Measurements from ENCODE around the gene ABHD16A.

Gene ABHD16A

GRCh38 chr6:31652925-31653724 lies 50.0 kb downstream of the ABHD16A start:
- no peak for DNase-seq (ENCODE audit: low read depth)
- peak overlapping the region; percentile 81 for H3K4me3 ChIP-seq (ENCODE audit: low read depth, low read length)
- TF ChIP-seq CTCF (IDR thresholded peaks at IDR 0.05; ENCODE audit: low read depth, low read length, missing control alignments) = no peak
- in situ Hi-C loops (cut with HindIII; ENCODE audit: low sequenced_read_pairs) = no loop called here

- in situ Hi-C loops (cut with HindIII; ENCODE audit: low sequenced_read_pairs) = no loop called here
- no peak for TF ChIP-seq CTCF (IDR thresholded peaks at IDR 0.05; ENCODE audit: low read depth, low read length, missing control alignments)
- H3K4me3 ChIP-seq (ENCODE audit: low read depth, low read length) = peak overlapping the region; percentile 81
- DNase-seq (ENCODE audit: low read depth) = no peak
Measured at GRCh38 chr6:31651602-31652191, 51.4 kb downstream of the ABHD16A start.

- no peak for TF ChIP-seq CTCF (IDR thresholded peaks at IDR 0.05; ENCODE audit: low read depth, low read length, missing control alignments)
- DNase-seq (ENCODE audit: low read depth) = no peak
- in situ Hi-C loops (cut with HindIII; ENCODE audit: low sequenced_read_pairs) = no loop called here
- no peak overlapping the region for H3K4me3 ChIP-seq (ENCODE audit: low read depth, low read length)
Measured at GRCh38 chr6:31645325-31645724, 57.8 kb downstream of the ABHD16A start.

- no peak for TF ChIP-seq CTCF (IDR thresholded peaks at IDR 0.05; ENCODE audit: low read depth, low read length, missing control alignments)
- in situ Hi-C loops (cut with HindIII; ENCODE audit: low sequenced_read_pairs) = no loop called here
- DNase-seq (ENCODE audit: low read depth) = no peak
- no peak overlapping the region for H3K4me3 ChIP-seq (ENCODE audit: low read depth, low read length)
Measured at GRCh38 chr6:31643818-31644454, 59.2 kb downstream of the ABHD16A start.

GRCh38 chr6:31642798-31643570 lies 60.1 kb downstream of the ABHD16A start:
- in situ Hi-C loops (cut with HindIII; ENCODE audit: low sequenced_read_pairs) = no loop called here
- DNase-seq (ENCODE audit: low read depth) = no peak
- TF ChIP-seq CTCF (IDR thresholded peaks at IDR 0.05; ENCODE audit: low read depth, low read length, missing control alignments) = no peak
- no peak overlapping the region for H3K4me3 ChIP-seq (ENCODE audit: low read depth, low read length)

- DNase-seq (ENCODE audit: low read depth) = no peak
- H3K4me3 ChIP-seq (ENCODE audit: low read depth, low read length) = no peak overlapping the region
- in situ Hi-C loops (cut with HindIII; ENCODE audit: low sequenced_read_pairs) = no loop called here
- no peak for TF ChIP-seq CTCF (IDR thresholded peaks at IDR 0.05; ENCODE audit: low read depth, low read length, missing control alignments)
Measured at GRCh38 chr6:31641370-31641769, 61.8 kb downstream of the ABHD16A start.

Data from astrocyte of the cerebellum (primary cell).